Suprapubic skin (tissue), 4 donors: ENCODE data around the gene SIGLEC12. TPM values are rescaled to one million over a fixed set of nuclear protein-coding genes. Genes with fewer than 3 reads are reported as not detected.

Source experiments
- DNase-seq, 2 donors: peaks; one replicate each; pipeline ENCODE4 v3.0.0-alpha.2; 2019; ENCODE audit warnings: low spot score in 2 of 2
- H3K27ac ChIP-seq: fragments of 200-600 bp; sonication (generic); one replicate; pipeline ENCODE4 v1.5.1; 2019
- H3K27me3 ChIP-seq: fragments of 200-600 bp; sonication (generic); one replicate; pipeline ENCODE4 v1.5.1; 2019
- H3K36me3 ChIP-seq: fragments of 200-600 bp; sonication (generic); one replicate; pipeline ENCODE4 v1.5.1; 2019
- H3K4me1 ChIP-seq: fragments of 200-600 bp; sonication (generic); one replicate; pipeline ENCODE4 v1.5.1; 2019
- H3K4me3 ChIP-seq: fragments of 200-600 bp; sonication (generic); one replicate; pipeline ENCODE4 v1.5.1; 2019; ENCODE audit warnings: mild to moderate bottlenecking
- H3K9me3 ChIP-seq: fragments of 200-600 bp; sonication (generic); one replicate; pipeline ENCODE4 v1.5.1; 2019
- CTCF ChIP-seq, 2 donors: fragments of 200-600 bp in 1 of 2; fragments of 450-650 bp in 1 of 2; sonication (generic) in 1 of 2; IDR thresholded peaks; one replicate each; pipeline ENCODE4 v1.5.1; 2016 to 2019; ENCODE audit warnings: antibody characterized with exemption in 2 of 2, mild to moderate bottlenecking in 1 of 2, moderate library complexity in 1 of 2
- EP300 ChIP-seq: sonication (generic); formaldehyde crosslinking; IDR thresholded peaks from one replicate; pipeline ENCODE4 v1.6.1; 2017; ENCODE audit warnings: antibody characterized with exemption
- POLR2A ChIP-seq, 2 donors: fragments of 450-650 bp; IDR thresholded peaks; one replicate each; pipeline ENCODE4 v1.6.1; 2017; ENCODE audit warnings: antibody characterized with exemption in 2 of 2, mild to moderate bottlenecking in 2 of 2, moderate library complexity in 2 of 2
- POLR2AphosphoS5 ChIP-seq, 3 donors: sonication (generic); formaldehyde crosslinking; IDR thresholded peaks; one replicate each; pipeline ENCODE4 v1.6.1; 2017; ENCODE audit warnings: antibody characterized with exemption in 3 of 3
- WGBS: methylation state at CpG from one replicate; pipeline ENCODE4 v1.1.5; 2018; 5-methylcytosine and 5-hydroxymethylcytosine counted together
- total RNA-seq, 4 donors: library from RNA; depleted of rRNA; stranded (reverse); fragments of >200 nt; gene quantifications; one replicate each; pipeline ENCODE4 v1.1.0, GENCODE V29; 2016

SIGLEC12 gene
- total RNA-seq = not detected

- no peak for DNase-seq
- H3K4me1 ChIP-seq = no peaks in the 10 kb centered on the region
- no peaks in the 10 kb centered on the region for H3K9me3 ChIP-seq
- TF ChIP-seq EP300 = no peak
- TF ChIP-seq CTCF (IDR thresholded peaks at IDR 0.05) = no peak
- H3K27ac ChIP-seq = no peak within 1 kb of the TSS
- peaks cover 5% of the 10 kb centered on the region for H3K27me3 ChIP-seq
- H3K36me3 ChIP-seq = no peaks in the 10 kb centered on the region
- 73% methylated on average over 8 of the region's 12 CpGs for WGBS
- H3K4me3 ChIP-seq = no peak within 1 kb of the TSS
These were observed at the start of gene SIGLEC12 for GRCh38 chr19:51501594-51502263. Gene SIGLEC12 (minus strand): TSS chr19:51501800. CDS start chr19:51501733, 67 bp downstream.

- no peaks in the 10 kb centered on the region for H3K4me1 ChIP-seq
- no peaks in the 10 kb centered on the region for H3K9me3 ChIP-seq
- no peak for DNase-seq
- H3K27ac ChIP-seq = no peak overlapping the region
- no peak for TF ChIP-seq CTCF (IDR thresholded peaks at IDR 0.05)
- TF ChIP-seq POLR2AphosphoS5 (IDR thresholded peaks at IDR 0.05) = no peak
- TF ChIP-seq POLR2A (IDR thresholded peaks at IDR 0.05) = no peak
- no peak overlapping the region for H3K4me3 ChIP-seq
- peaks cover 31% of the 10 kb centered on the region for H3K27me3 ChIP-seq
- no peaks in the 10 kb centered on the region for H3K36me3 ChIP-seq
- 85% methylated on average over 20 of the region's 20 CpGs for WGBS
These were observed 49.5 kb upstream of the SIGLEC12 start for GRCh38 chr19:51550848-51551672.

GRCh38 chr19:51549533-51550324 lies 48.1 kb upstream of the SIGLEC12 start:
- 62% methylated on average over 8 of the region's 8 CpGs for WGBS
- H3K36me3 ChIP-seq = no peaks in the 10 kb centered on the region
- DNase-seq = no peak
- H3K4me3 ChIP-seq = no peak overlapping the region
- no peak overlapping the region for H3K27ac ChIP-seq
- no peak for TF ChIP-seq POLR2AphosphoS5 (IDR thresholded peaks at IDR 0.05)
- TF ChIP-seq CTCF (IDR thresholded peaks at IDR 0.05) = no peak
- TF ChIP-seq POLR2A (IDR thresholded peaks at IDR 0.05) = no peak
- TF ChIP-seq EP300 = no peak
- no peaks in the 10 kb centered on the region for H3K9me3 ChIP-seq
- peaks cover 32% of the 10 kb centered on the region for H3K27me3 ChIP-seq
- no peaks in the 10 kb centered on the region for H3K4me1 ChIP-seq

- H3K36me3 ChIP-seq = no peaks in the 10 kb centered on the region
- no peak overlapping the region for H3K4me3 ChIP-seq
- H3K4me1 ChIP-seq = no peaks in the 10 kb centered on the region
- DNase-seq = no peak
- no peaks in the 10 kb centered on the region for H3K9me3 ChIP-seq
- no peak for TF ChIP-seq CTCF (IDR thresholded peaks at IDR 0.05)
- TF ChIP-seq EP300 = no peak
- TF ChIP-seq POLR2A (IDR thresholded peaks at IDR 0.05) = no peak
- TF ChIP-seq POLR2AphosphoS5 (IDR thresholded peaks at IDR 0.05) = no peak
- no peak overlapping the region for H3K27ac ChIP-seq
- 76% methylated on average over 4 of the region's 4 CpGs for WGBS
- peaks cover 37% of the 10 kb centered on the region for H3K27me3 ChIP-seq
These were observed 47.3 kb upstream of the SIGLEC12 start for GRCh38 chr19:51548891-51549305.
